Measurements from ENCODE around the gene PTPRK. TPM values are rescaled to one million over a fixed set of nuclear protein-coding genes. Genes with fewer than 3 reads are reported as not detected.
"Not testable (repeated sequence)": the region's sequence is repeated elsewhere in the genome, so short reads cannot be mapped to it uniquely, and the experiment has no call there.

Gene PTPRK
- total and polyA plus RNA-seq, 2 donors (not counting 1 experiment from before 2014, with no cell fraction given), result 16.2 to 18.7 TPM

DNA sequence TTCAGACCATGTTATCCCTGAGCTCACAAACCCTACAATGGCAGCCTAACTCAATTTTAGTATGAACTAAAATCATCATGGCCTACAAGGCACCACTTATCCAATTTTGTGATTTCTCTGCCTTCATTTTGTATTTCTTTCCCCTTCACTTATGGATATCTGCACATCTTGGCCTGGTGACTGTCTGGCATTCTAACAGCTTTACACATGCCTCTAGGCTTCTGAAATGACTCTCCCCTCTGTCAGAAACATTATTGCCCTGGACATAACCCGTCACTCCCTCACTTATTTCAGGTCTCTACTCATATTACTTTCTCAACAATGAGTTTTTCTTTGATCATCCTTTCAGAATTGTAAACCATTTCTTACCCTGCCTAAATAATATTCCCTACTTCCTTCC, 530.3 kb downstream of the PTPRK start:
- intact Hi-C loops (cut with micrococcal nuclease), result no loop called here
- ChIA-PET CTCF (no interaction called here), POLR2A (no interaction called here)
- Histone ChIP-seq H4K20me1 (ENCODE audit: control insufficient read depth, insufficient read depth, low read length, poor library complexity, severe bottlenecking) (no peaks in the 10 kb centered on the region), H3K4me3 (ENCODE audit: control extremely low read depth in 1 of 5, extremely low read depth in 1 of 5, insufficient read depth in 1 of 5, low read depth in 2 of 5, low read length in 4 of 5) (no peak overlapping the region), H3K27ac (ENCODE audit: low read length in 2 of 2) (no peak overlapping the region), H2AFZ (ENCODE audit: insufficient read depth, low read depth, low read length, poor library complexity, severe bottlenecking) (no peak overlapping the region), H3K36me3 (replicated peaks in 1 of 2; ENCODE audit: control extremely low read depth in 1 of 2, control insufficient read depth in 1 of 2, extremely low read depth in 1 of 2, insufficient read depth in 2 of 2, low read length in 1 of 2) (peaks cover 9 to 21% of the 10 kb centered on the region in 2 experiments), H3K27me3 (replicated peaks in 1 of 4; ENCODE audit: control extremely low read depth in 1 of 4, control insufficient read depth in 3 of 4, insufficient read depth in 4 of 4, low read length in 3 of 4) (no peaks in the 10 kb centered on the region), H3K4me1 (ENCODE audit: control insufficient read depth in 2 of 2, insufficient read depth in 2 of 2, low read length in 2 of 2) (no peaks in the 10 kb centered on the region), H3K4me2 (replicated peaks; ENCODE audit: low read depth, low read length, poor library complexity, severe bottlenecking) (no peak overlapping the region), H3K79me2 (ENCODE audit: control insufficient read depth, insufficient read depth, low read length) (no peaks in the 10 kb centered on the region), H3K9me3 (ENCODE audit: control extremely low read depth in 1 of 3, control insufficient read depth in 2 of 3, insufficient read depth in 1 of 3, low read length in 2 of 3) (no peaks in the 10 kb centered on the region), H3K9ac (ENCODE audit: low read length) (no peak overlapping the region)
- TF ChIP-seq EZH2 (IDR thresholded peaks at IDR 0.05; ENCODE audit: borderline replicate concordance, insufficient read depth, low read depth, low read length, poor library complexity, severe bottlenecking) (no peak), CTCF (IDR thresholded peaks at IDR 0.05) (no peak)
- WGBS (ENCODE audit: insufficient coverage), result 100% methylated on average over 1 of the region's 1 CpG
- DNase-seq (no peak), ATAC-seq (ENCODE audit: low read depth) (no peak)
- Mint-ChIP-seq H3K27me3 (no peaks in the 10 kb centered on the region), H3K9me3 (ENCODE audit: insufficient read depth) (no peaks in the 10 kb centered on the region), H3K4me3 (no peak overlapping the region), H3K4me1 (no peaks in the 10 kb centered on the region), H3K27ac (no peak overlapping the region)

GRCh38 chr6:127980996-127981395, 539.4 kb downstream of the PTPRK start:
- Histone ChIP-seq H3K27ac (ENCODE audit: low read length in 2 of 2) (no peak overlapping the region), H2AFZ (ENCODE audit: insufficient read depth, low read depth, low read length, poor library complexity, severe bottlenecking) (no peak overlapping the region), H3K4me2 (replicated peaks; ENCODE audit: low read depth, low read length, poor library complexity, severe bottlenecking) (no peak overlapping the region), H3K79me2 (ENCODE audit: control insufficient read depth, insufficient read depth, low read length) (no peaks in the 10 kb centered on the region), H3K4me1 (ENCODE audit: control insufficient read depth in 2 of 2, insufficient read depth in 2 of 2, low read length in 2 of 2) (peaks cover 4 to 8% of the 10 kb centered on the region in 2 donors), H4K20me1 (ENCODE audit: control insufficient read depth, insufficient read depth, low read length, poor library complexity, severe bottlenecking) (no peaks in the 10 kb centered on the region), H3K4me3 (ENCODE audit: control extremely low read depth in 1 of 5, extremely low read depth in 1 of 5, insufficient read depth in 1 of 5, low read depth in 2 of 5, low read length in 4 of 5) (no peak overlapping the region), H3K27me3 (replicated peaks in 1 of 4; ENCODE audit: control extremely low read depth in 1 of 4, control insufficient read depth in 3 of 4, insufficient read depth in 4 of 4, low read length in 3 of 4) (no peaks in the 10 kb centered on the region), H3K9ac (ENCODE audit: low read length) (no peak overlapping the region), H3K9me3 (ENCODE audit: control extremely low read depth in 1 of 3, control insufficient read depth in 2 of 3, insufficient read depth in 1 of 3, low read length in 2 of 3) (no peaks in the 10 kb centered on the region), H3K36me3 (replicated peaks in 1 of 2; ENCODE audit: control extremely low read depth in 1 of 2, control insufficient read depth in 1 of 2, extremely low read depth in 1 of 2, insufficient read depth in 2 of 2, low read length in 1 of 2) (peaks cover 7 to 28% of the 10 kb centered on the region in 2 experiments)
- peaks cover 8% of the 10 kb centered on the region for H3K4me1 Mint-ChIP-seq
- CTCF ChIA-PET, result no interaction called here
- intact Hi-C loops (cut with micrococcal nuclease), result no loop called here
- no peaks in the 10 kb centered on the region for H3K27me3 Mint-ChIP-seq
- POLR2A ChIA-PET, result no interaction called here
- WGBS (ENCODE audit: insufficient coverage), result no CpG with 5 or more reads among the region's 5 CpGs
- no peak for ATAC-seq (ENCODE audit: low read depth)
- H3K27ac Mint-ChIP-seq, result no peak overlapping the region
- H3K9me3 Mint-ChIP-seq (ENCODE audit: insufficient read depth), result no peaks in the 10 kb centered on the region
- no peak overlapping the region for H3K4me3 Mint-ChIP-seq
- no peak for DNase-seq
- no peak for TF ChIP-seq EZH2 (IDR thresholded peaks at IDR 0.05; ENCODE audit: borderline replicate concordance, insufficient read depth, low read depth, low read length, poor library complexity, severe bottlenecking)
- TF ChIP-seq CTCF (IDR thresholded peaks at IDR 0.05), result no peak

DNA sequence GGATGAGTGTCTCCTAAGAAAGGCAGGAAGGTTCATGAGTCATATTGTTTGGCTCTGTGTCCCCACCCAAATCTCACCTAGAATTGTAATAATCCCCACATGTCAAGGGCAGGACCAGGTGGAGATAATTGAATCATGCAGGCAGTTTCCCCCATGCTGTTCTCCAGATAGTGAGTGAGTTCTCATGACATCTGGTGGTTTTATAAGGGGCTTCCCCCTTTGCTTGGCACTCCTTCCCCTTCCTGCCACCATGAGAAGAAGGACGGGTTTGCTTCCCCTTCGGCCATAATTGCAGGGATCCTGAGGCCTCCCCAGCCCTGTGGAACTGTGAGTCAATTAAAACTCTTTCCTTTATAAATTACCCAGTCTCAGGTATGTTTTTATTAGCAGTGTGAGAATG, 542.2 kb downstream of the PTPRK start:
- H3K9me3 Mint-ChIP-seq (ENCODE audit: insufficient read depth); H2AFZ ChIP-seq (ENCODE audit: insufficient read depth, low read depth, low read length, poor library complexity, severe bottlenecking); intact Hi-C loops (cut with micrococcal nuclease); H4K20me1 ChIP-seq (ENCODE audit: control insufficient read depth, insufficient read depth, low read length, poor library complexity, severe bottlenecking); H3K4me2 ChIP-seq (replicated peaks; ENCODE audit: low read depth, low read length, poor library complexity, severe bottlenecking); H3K9me3 ChIP-seq (ENCODE audit: control extremely low read depth in 1 of 3, control insufficient read depth in 2 of 3, insufficient read depth in 1 of 3, low read length in 2 of 3); H3K4me1 ChIP-seq (ENCODE audit: control insufficient read depth in 2 of 2, insufficient read depth in 2 of 2, low read length in 2 of 2); H3K27ac ChIP-seq (ENCODE audit: low read length in 2 of 2); H3K4me3 Mint-ChIP-seq; CTCF ChIA-PET; H3K9ac ChIP-seq (ENCODE audit: low read length); H3K27me3 ChIP-seq (replicated peaks in 1 of 4; ENCODE audit: control extremely low read depth in 1 of 4, control insufficient read depth in 3 of 4, insufficient read depth in 4 of 4, low read length in 3 of 4); H3K27me3 Mint-ChIP-seq; H3K4me1 Mint-ChIP-seq; H3K79me2 ChIP-seq (ENCODE audit: control insufficient read depth, insufficient read depth, low read length); H3K4me3 ChIP-seq (ENCODE audit: control extremely low read depth in 1 of 5, extremely low read depth in 1 of 5, insufficient read depth in 1 of 5, low read depth in 2 of 5, low read length in 4 of 5); ATAC-seq (ENCODE audit: low read depth); POLR2A ChIA-PET: not testable (repeated sequence)
- H3K27ac Mint-ChIP-seq, result peak overlapping the region; percentile 3
- DNase-seq, result peak; percentile 28
- no CpG with 5 or more reads among the region's 2 CpGs for WGBS (ENCODE audit: insufficient coverage)
- peaks cover 5 to 32% of the 10 kb centered on the region in 2 experiments for H3K36me3 ChIP-seq (replicated peaks in 1 of 2; ENCODE audit: control extremely low read depth in 1 of 2, control insufficient read depth in 1 of 2, extremely low read depth in 1 of 2, insufficient read depth in 2 of 2, low read length in 1 of 2)
